AG20443 (cell line): ENCODE data around the gene TAOK1.
"Not testable (repeated sequence)": the region's sequence is repeated elsewhere in the genome, so short reads cannot be mapped to it uniquely, and the experiment has no call there.

Experiments
- DNase-seq: peaks from one replicate; pipeline ENCODE4 v3.0.0; 2012; ENCODE audit warnings: low spot score, mixed read lengths

TAOK1 gene

DNA sequence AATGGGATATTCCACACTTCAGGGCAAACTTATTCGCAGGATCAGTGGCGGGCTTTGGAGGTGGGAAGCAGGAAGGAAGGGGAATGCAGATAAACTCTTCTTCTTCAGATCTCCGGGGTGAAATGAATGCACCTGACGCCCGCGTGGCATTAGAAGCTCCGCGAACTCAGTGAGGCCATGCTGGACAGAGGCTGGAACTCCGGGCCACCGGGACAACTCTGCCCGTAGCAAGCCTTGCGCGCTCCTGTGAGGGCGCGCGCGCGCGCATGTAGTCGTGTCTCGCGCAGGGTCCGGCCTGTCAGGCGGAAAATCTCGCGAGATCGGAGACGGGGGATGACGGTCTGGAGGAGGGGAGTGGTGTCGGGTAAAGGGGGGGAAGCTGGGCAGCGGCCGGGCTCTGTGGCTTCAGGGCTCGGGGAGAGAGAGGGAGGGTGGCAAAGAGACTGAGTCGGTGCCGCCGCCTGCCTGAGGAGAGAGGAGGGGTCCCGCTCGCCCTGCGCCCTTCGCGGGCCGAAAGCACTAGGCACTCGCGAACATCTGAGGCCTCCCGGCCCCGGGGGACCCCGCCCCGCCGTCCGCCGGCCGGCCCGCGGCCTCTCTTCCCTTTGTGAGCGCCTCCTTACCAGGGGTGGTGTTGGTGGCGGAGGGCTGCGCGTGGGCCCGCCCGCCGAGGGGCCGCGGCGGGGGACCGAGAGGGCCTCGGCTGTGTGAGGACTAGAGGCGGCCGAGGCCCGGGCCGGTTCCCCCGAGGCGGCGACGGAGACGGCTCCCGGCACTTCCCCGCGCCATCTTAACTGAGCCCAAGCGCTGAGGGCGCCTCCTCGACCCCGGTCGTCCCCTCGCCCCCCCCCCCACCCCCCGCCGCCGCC lies at the start of gene TAOK1:
Gene TAOK1, plus strand, starts transcription at position 382 of the 869 bp plus-strand sequence. CDS start 61,186 bp downstream, outside the sequence.
- peak; percentile 98 for DNase-seq

DNA sequence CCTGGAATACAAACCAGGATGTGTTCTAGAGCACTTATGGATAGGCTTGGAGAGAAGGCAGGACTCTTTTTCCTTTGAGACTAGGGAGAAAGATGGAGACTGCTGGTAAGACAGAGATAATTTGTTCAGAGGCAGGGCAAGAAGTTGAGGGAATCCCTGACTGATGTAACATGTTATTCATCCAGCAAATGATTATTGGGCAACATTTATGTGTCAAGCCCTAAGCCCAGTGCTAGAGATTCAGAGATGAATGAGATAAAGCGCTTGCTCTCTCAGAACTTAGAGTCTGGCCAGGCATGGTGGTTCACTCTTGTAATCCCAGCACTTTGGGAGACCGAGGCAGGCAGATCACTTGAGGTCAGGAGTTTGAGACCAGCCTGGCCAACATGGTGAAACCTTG lies 48.4 kb upstream of the TAOK1 start:
- peak; percentile 54 for DNase-seq

DNA sequence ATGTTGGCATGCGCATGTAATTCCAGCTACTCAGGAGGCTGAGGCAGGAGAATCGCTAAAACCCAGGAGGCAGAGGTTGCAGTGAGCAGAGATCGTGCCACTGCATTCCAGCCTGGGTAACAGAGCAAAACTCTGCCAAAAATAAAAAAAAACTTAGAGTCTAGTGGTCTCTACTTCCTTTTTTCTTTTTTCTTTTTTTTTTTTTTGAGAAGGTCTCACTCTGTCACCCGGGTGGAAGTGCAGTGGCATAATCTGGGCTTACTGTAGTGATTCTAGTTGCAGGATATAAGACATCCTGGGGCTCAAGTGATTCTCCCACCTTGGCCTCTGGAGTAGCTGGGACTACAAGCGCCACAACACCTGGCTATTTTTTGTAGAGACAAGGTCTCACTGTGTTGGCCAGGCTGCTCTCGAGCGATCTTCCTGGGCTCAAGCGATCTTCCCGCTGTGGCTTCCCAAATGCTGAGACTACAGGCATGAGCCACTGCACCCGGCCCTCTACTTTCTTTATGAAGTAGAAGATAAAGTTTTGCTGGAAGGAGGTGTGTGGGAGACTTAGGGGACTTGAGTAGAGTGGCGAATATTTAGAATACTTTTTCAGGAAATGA lies 47.9 kb upstream of the TAOK1 start:
- DNase-seq = no peak

DNA sequence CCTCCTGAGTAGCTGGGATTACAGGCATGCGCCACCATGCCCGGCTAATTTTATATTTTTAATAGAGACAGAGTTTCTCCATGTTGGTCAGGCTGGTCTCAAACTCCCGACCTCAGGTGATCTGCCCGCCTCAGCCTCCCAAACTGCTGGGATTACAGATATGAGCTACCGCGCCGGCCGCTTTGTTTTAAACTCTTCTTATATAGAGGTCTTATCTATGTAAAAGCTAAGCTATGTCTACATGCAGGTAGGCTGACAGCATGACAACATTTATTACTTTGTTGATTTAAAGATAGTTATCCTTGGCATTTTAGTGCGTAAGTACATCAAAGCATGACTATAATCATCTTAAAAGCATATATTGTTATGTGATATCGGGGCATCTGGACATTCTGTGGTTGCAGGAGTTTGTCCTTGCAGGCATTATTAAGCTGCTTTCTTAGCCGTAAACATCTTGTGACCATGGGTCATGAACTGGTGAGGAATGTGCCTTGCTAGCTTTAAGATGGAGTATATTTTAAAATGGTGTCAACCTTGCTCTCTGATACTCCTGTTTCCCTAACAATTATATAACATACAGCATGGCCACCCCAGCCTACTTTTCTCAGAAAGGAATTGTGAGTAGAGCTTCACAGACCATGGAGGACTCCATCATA lies 45.8 kb upstream of the TAOK1 start:
- DNase-seq = no peak

DNA sequence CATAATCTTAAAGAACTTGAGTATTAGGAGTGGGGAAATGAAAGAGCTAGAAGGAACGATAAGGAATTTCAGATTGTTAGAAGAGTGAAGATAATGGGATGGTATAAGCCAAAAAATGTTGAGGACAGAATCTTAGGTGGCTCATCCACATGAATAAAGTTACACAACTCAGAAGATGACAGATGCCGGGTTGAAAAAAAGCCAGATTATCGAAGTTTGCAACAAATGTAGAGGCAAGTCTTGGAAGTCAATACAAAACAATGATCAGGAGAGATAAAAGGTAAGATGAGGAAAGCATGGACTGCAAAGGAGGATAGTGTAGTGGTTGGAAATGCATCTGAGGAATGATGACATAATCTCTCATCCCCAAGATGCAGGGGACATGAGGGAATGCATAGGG lies 45.1 kb upstream of the TAOK1 start:
- no peak for DNase-seq

DNA sequence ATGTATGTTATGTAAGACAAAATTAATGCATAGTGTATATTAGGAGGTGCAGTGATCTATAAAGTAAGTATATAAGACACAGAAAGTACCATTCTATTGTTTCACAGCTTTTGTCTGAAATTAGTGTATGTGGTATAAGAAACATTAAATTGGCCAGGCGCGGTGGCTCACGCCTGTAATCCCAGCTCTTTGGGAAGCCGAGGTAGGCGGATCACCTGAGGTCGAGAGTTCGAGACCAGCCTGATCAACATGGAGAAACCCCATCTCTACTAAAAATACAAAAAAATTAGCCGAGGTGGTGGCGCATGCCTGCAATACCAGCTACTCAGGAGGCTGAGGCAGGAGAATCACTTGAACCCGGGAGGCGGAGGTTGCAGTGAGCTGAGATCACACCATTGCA lies 44.7 kb upstream of the TAOK1 start:
- not testable (repeated sequence) for DNase-seq

DNA sequence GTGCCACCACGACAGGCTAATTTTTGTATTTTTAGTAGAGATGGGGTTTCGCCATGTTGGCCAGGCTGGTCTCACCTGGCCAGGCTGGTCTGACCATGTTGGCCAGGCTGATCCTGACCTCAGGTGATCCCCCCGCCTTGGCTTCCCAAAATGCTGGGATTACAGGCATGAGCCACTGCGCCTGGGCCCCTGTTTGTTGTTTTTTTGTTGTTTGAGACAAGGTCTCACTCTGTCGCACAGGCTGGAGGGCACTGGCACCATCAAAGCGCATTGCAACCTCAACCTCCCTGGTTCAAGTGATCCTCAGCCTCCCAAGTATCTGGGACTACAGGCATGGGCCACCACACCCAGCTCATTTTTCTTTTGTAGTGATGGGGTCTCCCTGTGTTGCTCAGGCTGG lies 43.7 kb upstream of the TAOK1 start:
- no peak for DNase-seq

DNA sequence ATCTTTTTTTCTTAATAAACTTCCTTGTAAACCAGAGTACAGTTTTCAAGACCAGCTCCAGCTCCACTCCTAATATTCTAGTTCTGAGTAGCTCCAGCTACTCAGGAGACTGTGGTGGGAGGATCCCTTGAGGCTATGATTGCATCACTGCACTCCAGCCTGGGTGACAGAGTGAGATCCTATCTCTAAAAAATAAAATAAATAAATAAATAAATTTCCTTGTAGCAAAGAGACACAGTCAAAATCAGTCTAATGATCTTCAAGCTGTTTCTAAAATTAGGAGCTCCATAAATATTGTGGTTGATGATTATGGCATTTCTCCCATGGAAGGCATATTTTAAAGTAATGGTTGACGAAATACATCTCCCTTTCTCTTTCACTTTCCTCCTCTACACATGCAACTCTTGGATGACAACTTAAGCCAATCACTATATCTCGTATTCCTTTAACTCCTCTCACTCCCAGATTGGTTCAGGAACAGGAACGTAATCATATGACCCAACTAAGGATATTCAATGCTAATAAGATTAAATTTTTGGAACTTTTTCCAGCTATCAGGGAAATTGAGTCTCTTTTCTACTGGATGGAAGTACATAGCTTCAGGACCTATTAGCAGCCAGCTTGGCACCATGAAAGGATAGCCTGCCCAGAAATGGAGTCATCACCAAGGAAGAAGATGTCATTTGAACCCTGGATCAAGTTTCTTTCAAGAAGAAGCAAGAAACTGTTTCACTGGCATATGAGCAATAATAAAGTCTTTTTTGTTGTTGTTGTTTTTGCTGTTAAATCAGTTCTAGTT lies 42.1 kb upstream of the TAOK1 start:
- peak; percentile 21 for DNase-seq

DNA sequence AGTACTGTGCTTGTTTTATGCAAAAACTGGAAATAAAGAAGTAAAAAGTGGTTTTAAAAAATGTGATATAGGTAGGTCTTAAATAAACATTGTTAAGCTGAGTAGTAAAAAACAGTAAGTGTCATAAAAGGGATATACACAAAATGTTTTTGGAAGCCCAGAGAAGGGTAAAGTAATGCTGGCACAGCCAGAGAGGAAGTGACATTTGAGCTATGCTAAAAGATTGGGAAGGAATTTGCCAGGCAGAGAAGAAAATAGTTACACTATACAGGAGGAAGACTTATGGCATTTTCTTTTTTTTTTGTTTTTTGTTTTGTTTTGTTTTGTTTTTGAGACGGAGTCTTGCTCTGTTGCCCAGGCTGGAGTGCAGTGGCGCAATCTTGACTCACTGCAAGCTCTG lies 40.8 kb upstream of the TAOK1 start:
- DNase-seq = no peak

DNA sequence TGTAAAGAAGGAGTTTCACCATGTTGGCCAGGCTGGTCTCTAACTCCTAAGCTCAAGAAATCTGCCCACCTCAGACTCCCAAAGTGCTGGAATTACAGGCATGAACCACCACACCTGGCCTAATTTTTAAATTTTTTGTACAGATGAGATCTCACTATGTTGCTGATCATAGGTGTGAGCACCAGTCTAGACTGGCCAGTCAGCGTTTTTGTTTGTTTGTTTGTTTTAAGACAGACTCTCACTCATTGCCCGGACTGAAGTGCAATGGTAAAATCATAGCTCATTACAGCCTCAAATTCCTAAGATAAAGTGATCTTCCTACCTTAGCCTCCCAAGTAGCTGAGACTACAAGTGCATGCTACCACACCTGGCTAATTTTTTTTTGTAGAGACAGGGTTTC lies 38.0 kb upstream of the TAOK1 start:
- DNase-seq = no peak

DNA sequence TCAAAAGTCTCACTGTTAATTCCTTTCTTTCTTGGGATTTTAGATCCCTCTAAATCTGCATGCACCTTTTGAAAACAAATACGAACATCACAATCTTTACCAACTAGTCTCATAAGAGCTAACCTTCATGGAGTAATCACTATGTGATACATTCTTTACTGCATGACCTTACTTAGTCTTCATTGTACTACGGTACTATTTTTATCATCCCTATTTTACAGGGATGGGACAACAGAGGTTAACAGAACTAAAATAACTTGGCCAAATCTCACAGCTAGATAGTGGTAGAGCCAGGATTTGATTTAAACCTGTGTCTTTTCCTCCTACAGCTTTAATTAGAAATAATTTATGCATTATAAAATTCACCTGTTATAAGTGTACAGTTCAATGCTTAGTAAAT lies 32.9 kb upstream of the TAOK1 start:
- no peak for DNase-seq

DNA sequence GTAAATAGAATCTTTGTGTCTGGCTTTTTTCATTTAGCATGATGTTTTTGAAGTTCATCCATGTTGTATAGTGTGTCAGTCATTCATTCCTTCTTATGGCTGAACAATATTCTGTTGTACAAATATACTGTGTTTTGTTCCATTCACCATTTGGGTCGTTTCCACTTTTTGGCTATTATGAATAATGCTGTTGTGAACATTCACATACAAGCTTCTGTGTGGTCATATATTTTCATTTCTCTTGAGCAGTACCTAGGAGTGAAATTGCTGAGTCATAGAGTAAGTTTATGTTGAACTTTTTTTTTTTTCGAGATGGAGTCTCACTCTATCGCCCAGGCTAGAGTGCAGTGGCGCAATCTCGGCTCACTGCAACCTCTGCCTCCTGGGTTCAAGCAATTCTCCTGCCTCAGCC lies 32.3 kb upstream of the TAOK1 start:
- no peak for DNase-seq

DNA sequence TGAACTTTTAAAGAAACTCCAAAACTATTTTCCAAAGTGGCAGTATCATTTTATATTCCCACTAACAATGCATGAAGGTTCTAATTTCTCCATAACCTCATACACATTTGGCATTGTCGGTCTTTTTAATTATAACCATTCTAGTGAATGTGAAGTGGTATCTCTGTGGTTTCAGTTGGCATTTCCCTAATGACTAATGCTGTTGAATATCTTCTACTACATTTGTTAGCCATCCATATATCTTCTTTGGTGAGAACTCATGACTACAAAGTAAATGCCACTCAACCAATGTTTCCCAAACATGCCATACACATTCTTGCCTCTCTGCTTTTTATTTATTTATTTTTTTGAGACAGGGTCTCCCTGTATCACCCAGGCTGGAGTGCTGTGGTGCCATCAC lies 31.7 kb upstream of the TAOK1 start:
- DNase-seq = no peak

DNA sequence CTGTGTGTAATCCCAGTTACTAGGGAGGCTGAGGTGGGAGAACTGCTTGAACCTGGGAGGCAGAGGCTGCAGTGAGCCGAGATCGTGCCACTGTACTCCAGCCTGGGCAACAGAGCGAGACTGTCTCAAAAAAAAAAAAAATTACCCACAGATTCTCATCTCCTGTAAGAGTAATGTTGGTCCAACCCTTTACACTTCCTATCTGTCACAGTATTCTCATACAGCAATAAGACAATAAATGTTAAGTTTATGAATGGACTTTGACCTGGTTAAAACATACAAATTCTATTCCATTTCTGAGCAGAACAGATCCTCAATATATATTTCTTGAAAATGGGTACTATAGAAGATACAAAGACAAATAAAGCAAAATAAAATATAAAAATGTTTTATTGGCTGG lies 30.4 kb upstream of the TAOK1 start:
- DNase-seq = no peak

DNA sequence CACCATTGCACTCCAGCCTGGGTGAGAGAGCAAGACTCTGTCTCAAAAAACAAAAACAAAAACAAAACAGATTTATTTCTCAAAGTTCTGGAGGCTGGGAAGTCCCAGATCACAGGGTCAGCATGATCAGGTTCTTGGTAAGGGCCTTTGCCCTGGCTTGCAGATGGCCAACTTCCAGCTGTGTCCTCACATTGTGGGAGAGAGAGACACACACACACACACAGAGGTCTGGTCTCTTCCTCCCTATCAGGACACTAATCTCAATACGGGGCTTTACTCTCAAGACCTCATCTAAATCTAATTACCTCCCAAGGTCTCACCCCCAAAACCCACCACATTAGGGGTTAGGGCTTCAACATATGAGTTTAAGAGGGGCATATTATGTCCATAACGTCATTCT lies 26.4 kb upstream of the TAOK1 start:
- DNase-seq = no peak

DNA sequence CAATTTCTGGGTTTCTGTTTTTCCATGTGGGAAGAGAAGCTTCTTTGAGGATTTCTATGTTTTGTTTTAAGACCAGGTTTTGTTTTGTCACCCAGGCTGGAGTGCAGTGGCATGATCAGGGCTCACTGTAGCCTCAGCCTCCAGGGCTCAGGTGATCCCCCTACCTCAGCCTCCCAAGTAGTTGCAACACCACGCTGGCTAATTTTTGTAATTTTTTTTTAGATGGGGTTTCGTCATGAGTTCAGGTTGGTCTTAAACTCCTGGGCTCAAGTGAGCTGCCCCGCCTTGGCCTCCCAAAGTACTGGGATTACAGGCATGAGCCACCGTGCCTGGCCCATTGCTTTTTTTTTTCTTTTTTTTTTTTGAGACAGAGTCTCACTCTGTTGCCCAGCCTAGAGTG lies 25.5 kb upstream of the TAOK1 start:
- DNase-seq = no peak

DNA sequence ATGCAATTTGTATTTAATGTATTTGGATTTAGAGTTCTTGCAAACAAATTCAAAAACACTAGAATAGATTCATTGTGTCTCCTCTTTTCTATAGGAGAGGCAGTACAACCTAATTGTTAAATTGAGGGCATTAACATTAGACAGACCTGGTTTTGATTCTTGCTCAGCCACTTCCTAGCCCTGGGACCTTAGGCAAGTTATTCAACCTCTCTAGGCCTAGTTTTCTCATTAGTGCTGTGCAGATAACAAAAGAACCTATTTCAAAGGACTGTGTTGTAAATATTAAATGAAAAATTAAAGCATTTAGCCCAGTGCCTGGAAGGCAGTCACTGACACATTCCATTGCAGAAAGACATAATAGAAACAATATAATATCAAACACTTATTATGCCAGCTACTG lies 22.0 kb upstream of the TAOK1 start:
- no peak for DNase-seq

DNA sequence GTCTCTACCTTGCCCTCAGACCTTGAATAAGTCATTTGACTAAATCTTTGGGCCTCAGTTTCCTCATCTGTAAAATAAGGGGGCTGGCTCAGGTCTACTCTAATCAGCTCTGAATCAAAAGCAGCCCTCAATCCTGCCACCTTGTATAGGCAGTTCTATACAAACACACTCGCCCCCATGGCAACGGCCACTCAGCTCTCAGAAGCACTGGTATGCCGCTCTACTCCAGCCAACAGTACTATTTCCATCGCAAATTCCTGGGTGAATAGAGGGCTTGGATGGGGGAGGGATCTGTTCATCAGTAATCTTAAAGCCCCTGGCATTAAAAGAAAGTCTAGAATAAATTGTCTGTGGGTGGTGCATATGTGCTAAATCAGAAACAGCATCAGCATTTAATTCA lies 21.2 kb upstream of the TAOK1 start:
- no peak for DNase-seq

DNA sequence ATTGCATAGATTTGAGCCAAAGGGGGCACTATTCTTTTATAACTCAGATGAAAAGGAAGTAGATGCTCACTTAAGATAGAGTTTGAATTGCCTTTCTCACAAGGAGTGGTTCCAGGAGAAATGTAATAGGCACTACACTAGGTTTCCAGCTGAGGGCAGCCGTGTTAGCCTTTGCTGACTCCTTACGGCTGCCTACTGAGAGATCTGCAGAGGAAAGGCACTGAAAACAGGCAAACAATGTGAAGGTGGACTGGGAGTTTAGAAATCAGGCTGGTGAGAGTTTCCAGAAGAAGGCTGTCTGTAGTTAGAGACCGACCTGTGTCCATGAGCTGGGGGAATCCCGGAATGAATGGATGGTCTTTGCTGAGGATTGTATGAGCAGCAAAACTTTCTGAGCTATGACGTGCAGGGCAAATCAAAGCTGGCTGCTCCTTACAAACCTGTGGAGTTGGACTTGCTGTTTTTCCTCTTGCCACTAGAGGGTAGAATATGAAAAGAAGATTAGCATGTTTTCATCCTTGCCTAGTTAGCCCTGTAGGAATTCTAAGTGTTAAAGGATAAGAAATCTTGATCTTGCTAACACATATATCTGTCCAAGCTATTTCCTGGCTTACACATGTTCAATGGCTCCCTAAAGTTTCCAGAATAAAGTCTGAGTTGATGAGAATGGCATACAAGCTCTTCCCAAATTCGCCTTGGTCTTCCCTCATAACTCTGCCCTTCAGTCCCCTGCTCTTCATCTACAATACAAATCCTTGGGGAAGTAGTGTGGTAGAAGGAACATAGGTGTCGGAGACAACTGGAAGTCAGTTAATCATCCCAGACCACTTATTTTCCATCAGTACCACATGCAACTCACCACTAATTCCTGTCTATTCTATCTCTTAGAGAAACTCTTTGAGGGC lies 20.1 kb upstream of the TAOK1 start:
- DNase-seq = peak; percentile 84

DNA sequence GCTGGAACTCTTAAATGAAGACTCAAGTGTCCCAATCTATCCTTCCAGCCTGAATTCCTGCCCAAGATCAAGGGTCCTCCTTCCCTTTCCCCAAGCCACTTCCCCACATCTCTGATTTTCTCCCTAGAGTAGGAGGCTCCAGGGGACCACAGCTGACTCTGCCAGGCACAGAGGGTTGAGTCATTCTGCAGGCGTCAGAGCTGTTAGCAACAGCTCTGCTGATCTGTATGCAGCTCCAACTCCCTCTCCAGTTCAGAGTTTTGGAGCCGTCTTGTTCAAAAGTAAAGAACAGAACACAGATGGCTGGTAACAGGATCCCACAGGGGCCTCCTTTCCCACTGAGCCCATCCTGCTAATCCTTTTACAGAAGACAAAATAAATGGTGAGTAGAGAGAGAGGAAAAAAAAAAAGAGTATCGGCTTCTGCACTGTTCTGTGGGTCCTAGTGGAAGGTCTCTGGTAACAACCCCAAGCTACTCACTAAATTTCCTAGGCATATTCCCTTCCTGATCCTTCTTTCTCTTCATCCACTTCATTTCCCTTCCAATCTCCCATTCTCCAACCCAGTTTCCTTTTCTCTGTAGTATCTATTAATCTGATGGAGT lies 13.4 kb upstream of the TAOK1 start:
- DNase-seq = peak; percentile 90

DNA sequence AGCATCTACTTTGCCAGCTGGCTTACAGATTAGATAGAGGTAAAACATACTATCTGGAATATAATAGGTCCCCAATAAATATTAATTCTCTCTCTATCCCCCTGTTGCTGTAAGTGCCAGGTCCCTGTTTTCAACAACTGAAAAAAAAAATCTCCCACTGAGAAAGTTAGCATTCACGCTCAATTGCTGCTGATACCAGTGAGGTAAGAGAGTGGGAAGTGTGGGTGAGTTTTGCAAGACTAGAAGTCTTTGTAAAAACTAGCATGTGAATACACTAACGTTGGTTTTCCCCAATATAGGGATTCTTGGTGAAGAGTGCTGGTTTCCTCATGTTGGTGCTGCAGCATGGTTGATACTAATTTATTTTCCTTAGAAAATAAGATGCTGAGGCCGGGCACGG lies 11.7 kb upstream of the TAOK1 start:
- no peak for DNase-seq
